Gastrocnemius medialis (tissue), 4 donors: ENCODE measurements around the gene CLEC4G.
"Not testable (repeated sequence)": the region's sequence is repeated elsewhere in the genome, so short reads cannot be mapped to it uniquely, and the experiment has no call there.

Experiments used
- CTCF ChIP-seq, 5 experiments: fragments of 450-650 bp in 3 of 5; fragments of 200-600 bp in 2 of 5; sonication (generic) in 2 of 5; IDR thresholded peaks in 4 of 5; conservative IDR thresholded peaks in 1 of 5; 1 replicate in 4 of 5; 2 replicates in 1 of 5; pipeline ENCODE4 v1.5.1; 2016 to 2019; ENCODE audit warnings: antibody characterized with exemption in 5 of 5, mild to moderate bottlenecking in 3 of 5, moderate library complexity in 3 of 5
- POLR2A ChIP-seq, 2 donors: fragments of 450-650 bp; IDR thresholded peaks; one replicate each; pipeline ENCODE4 v1.6.1; 2017; ENCODE audit warnings: antibody characterized with exemption in 2 of 2, mild to moderate bottlenecking in 2 of 2, moderate library complexity in 2 of 2

- TF ChIP-seq CTCF (IDR thresholded peaks at IDR 0.05 in 4 of 5, conservative IDR thresholded peaks at IDR 0.05 in 1 of 5); POLR2A (IDR thresholded peaks at IDR 0.05): not testable (repeated sequence)
Measured at GRCh38 chr19:7764157-7764556, 32.2 kb upstream of the CLEC4G start.
